HG03565 (cell line): ENCODE measurements around the gene EIF3A.
"Not testable (repeated sequence)": the region's sequence is repeated elsewhere in the genome, so short reads cannot be mapped to it uniquely, and the experiment has no call there.

Experiments
- ATAC-seq: cut with Tn5 transposase; IDR thresholded peaks from one replicate; pipeline ENCODE4 v1.9.1; 2021; ENCODE audit warnings: mild to moderate bottlenecking, moderate library complexity; ENCODE audit not compliant: unreplicated experiment

The EIF3A gene

GRCh38 chr10:119059557-119059956 lies 21.1 kb downstream of the EIF3A start:
- ATAC-seq, result no peak

DNA sequence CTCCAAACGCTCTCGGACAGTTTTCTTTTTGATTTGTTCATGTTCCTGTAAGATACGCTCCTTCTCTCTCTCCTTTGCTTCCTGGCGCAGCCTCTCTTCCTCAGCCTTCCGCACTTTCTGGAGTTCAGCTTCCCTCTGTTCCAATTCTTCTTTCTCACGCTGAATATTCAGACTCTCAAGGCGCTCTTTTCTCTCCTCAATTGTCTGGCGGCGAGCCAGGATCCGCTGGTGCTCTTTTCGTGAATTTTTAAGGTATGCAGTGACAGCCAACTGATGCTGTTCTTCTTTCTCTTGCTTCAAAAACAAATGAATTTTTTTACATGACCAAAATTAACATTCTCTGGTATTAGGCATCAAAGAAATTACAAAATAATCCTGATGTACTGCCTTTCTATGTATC lies 22.6 kb downstream of the EIF3A start:
- no peak for ATAC-seq

DNA sequence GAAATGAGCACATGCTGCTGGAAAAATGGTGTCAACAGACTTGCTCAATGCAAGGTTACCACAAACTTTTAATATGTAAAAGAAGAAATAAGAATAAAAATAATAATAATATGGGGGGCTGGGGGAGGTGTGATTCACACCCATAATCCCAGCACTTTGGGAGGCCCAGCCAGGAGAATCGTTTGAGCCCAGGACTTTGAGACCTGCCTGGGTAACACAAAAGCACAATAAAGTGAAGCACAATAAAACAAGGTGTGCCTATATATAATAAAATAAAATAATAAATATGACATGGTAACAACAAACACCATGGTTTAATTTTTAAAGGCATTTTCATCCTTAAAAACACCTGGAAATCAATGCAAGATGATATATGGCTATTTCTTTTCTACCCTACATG lies 25.1 kb downstream of the EIF3A start:
- no peak for ATAC-seq

GRCh38 chr10:119051775-119052174 lies 28.8 kb downstream of the EIF3A start:
- ATAC-seq, result no peak

DNA sequence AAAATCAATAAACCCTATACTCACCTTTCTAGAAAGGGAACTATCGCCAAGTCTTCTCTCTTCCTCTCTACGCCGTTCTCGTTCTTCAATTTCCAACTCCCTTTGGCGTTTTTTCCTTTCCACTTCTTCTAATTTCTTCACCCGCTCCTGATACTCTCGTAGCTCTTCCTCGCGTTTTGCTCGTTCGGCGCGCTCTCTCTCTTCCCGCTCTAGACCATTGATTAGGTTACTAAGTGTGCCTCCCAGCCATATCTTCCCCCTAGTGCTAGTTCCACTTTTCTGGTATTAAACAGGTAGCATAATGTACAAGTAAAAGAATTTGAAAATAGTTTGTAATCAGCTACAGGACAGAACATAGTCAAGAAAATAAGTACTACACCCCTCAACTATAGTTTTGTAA lies 30.8 kb downstream of the EIF3A start:
- no peak for ATAC-seq

DNA sequence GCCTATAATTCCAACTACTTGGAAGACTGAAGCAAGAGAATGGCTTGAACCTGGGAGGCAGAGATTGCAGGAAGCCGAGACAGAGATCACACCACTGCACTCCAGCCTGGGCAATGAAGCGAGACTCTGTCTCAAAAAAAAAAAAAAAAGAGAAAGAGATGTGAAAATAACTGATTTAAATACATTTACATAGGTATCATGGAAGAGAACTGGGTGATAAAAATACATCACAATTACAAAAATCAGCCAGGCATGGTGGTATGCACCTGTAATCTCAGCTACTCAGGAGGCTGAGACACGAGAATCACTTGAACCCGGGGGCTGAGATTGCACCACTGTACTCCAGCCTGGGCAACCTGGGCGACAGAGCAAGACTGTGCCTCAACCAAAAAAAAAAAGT lies 31.3 kb downstream of the EIF3A start:
- ATAC-seq, result no peak

GRCh38 chr10:119045561-119045960 lies 35.1 kb downstream of the EIF3A start:
- ATAC-seq, result no peak

GRCh38 chr10:119042169-119042568 lies 38.4 kb downstream of the EIF3A start:
- no peak for ATAC-seq

DNA sequence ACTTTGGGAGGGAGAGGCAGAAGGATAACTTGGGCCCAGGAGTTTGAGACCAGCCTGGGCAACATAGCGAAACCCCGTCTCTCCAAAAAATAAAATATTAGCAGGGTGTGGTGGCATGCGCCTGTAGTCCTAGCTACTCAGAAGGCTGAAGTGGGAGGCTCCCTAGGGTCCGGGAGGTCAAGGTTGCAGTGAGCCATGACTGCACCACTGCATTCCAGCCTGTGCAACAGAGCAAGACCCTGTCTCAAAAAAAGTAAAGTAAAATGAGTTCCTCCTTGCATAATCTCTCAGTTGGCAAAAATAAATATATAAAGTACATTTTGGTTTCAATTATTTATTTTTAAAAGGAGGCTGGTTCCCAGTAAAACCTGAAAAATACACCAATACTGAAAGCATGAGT lies 39.3 kb downstream of the EIF3A start:
- ATAC-seq, result no peak

DNA sequence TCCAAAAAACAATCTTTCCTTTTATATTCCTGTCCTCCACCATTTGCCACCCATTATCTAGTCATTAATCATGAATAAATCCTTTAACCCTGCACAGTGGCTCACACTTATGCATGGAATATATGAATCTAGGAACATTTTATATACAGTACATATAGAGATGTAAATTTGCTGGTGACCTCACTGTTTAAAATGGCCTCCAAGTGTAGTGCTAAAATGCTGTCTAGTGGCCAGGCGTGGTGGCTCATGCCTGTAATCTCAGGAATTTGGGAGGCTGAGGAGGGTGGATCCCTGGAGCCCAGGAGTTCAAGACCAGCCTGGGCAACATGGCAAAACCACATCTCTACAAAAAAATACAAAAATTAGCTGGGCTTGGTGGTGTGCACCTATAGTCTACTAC lies 41.5 kb downstream of the EIF3A start:
- ATAC-seq, result no peak

- no peak for ATAC-seq
These were observed 49.0 kb downstream of the EIF3A start for GRCh38 chr10:119031496-119032059.

GRCh38 chr10:119030421-119031250 lies 50.0 kb downstream of the EIF3A start:
- peak; percentile 42 for ATAC-seq

DNA sequence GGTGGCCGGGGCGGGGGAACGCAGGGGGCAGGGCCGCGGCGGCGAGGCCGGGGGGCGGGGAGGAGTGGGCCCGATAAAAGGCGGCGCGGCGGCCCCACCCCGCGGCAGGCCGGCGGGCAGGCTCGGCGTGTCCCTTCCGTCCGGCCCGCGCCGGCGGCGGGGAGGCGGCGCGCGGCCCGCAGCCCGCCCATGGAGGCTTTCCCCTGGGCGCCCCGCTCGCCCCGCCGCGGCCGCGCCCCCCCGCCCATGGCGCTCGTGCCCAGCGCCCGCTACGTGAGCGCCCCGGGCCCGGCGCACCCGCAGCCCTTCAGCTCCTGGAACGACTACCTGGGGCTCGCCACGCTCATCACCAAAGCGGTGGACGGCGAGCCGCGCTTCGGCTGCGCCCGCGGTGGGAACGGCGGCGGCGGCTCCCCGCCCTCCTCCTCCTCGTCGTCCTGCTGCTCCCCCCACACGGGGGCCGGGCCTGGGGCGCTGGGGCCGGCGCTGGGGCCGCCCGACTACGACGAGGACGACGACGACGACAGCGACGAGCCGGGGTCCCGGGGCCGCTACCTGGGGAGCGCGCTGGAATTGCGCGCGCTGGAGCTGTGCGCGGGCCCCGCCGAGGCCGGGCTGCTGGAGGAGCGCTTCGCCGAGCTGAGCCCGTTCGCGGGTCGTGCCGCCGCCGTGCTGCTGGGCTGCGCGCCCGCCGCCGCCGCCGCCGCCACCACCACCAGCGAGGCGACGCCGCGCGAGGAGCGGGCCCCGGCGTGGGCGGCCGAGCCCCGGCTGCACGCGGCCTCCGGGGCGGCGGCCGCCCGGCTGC lies 50.8 kb downstream of the EIF3A start, which contains the start of gene NANOS1:
Gene NANOS1, plus strand, starts transcription at position 102 of the 808 bp plus-strand sequence. Its CDS starts 88 bp downstream, at position 190.
- peak; percentile 8 for ATAC-seq

- ATAC-seq, result peak; percentile 40
These were observed 51.6 kb downstream of the EIF3A start for GRCh38 chr10:119028900-119029612.

- ATAC-seq, result not testable (repeated sequence)
These were observed 52.1 kb downstream of the EIF3A start for GRCh38 chr10:119028445-119028899.

GRCh38 chr10:119026301-119027110 lies 54.1 kb downstream of the EIF3A start:
- ATAC-seq, result no peak

GRCh38 chr10:119025776-119026175 lies 54.8 kb downstream of the EIF3A start:
- no peak for ATAC-seq

DNA sequence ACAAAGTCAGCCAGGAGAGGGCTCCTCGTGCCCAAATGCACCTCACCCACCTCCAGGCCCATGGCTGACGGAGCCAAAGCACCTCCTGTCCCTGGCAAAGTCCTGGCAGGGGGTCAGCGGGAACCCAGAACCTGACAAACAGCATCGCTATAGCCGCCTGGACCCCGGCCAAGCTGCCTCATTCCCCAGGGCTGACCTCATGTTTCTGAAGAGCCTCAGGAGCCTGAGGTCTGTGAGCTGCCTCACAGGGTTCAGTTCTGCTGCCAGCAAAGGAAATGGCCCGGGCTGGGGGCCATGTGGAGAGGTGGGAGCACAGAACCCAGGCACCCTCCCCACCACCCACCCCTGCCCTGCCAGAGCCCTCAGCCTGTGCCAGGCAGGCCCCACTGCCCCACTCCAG lies 55.3 kb downstream of the EIF3A start:
- no peak for ATAC-seq

GRCh38 chr10:119024882-119025281 lies 55.7 kb downstream of the EIF3A start:
- ATAC-seq, result no peak

GRCh38 chr10:119023553-119023868 lies 57.1 kb downstream of the EIF3A start:
- no peak for ATAC-seq
